ENCODE results near the gene C10orf143.
"Not testable (repeated sequence)": the region's sequence is repeated elsewhere in the genome, so short reads cannot be mapped to it uniquely, and the experiment has no call there.

The C10orf143 gene

DNA sequence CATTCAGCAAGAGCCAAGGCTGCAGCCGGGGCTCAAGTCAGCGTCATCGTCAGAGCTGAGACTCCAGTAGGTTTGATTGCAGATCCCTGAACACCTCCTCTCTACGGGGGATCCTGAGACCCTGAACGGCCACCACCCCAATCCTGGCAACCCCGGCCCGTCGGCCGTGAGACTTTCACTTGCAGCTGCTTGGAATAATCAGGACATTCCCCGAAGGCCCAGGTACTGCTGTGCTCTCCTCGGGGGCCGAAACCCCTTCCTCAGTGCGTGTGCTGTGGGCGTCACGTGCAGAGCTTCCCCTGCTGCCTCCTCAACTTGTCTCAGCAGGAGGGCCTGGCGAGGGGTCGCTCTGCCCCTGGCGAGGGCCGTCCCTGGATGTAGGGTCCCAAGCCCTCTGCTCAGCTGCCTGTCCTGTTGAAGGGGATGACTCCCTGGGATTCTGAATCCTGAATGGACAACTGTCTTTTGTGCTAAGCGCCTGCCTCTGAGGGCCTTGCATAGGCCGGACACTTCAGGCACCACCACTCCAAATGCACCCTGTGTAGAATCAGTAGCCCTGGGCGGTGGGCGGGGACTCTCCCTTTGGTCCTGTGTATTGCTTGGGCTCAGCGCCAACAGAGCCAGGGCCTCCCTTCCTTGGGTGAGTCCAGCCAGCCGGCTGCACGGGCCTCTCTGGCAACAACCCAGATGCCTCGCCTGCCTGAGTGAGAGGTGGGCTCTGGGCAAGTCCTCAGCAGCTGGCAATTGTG lies 82.7 kb downstream of the C10orf143 start:
- DNase-seq: no peak

DNA sequence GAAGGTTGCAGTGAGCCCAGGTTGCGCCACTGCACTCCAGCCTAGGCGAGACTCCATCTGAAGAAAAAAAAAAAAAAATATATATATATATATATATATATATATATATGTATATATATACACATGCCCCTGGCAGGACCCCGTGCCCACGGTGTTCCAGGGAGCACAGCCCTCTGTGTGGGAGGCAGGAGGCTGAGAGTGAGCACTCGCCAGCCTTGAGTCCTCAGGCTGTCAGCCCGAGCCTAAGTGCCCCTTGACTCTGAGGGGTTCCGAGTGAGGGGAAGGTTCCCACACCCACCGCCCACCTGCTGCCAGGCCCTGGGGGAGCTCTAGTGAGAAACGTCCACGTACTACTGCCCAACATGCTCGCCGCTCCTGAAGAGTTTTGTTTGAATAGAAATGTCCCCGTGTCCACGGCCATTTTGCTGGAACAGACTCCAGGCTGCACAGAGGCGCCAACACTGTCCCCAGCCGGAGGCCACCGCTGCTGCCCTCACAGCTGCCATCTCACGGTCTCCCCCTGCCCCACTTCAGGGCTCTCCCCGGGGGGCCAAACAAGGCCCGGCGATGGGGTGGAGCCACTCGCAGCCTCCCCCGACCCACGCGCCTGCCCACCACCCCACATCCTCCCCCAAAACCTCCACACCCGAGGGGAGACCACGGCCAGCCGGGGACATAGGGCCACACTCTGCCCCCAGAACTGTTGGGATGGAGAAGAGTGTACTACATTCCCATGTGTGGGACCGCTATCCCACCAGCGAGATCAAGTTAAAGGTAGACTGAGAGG lies 83.8 kb downstream of the C10orf143 start:
- DNase-seq: no peak

DNA sequence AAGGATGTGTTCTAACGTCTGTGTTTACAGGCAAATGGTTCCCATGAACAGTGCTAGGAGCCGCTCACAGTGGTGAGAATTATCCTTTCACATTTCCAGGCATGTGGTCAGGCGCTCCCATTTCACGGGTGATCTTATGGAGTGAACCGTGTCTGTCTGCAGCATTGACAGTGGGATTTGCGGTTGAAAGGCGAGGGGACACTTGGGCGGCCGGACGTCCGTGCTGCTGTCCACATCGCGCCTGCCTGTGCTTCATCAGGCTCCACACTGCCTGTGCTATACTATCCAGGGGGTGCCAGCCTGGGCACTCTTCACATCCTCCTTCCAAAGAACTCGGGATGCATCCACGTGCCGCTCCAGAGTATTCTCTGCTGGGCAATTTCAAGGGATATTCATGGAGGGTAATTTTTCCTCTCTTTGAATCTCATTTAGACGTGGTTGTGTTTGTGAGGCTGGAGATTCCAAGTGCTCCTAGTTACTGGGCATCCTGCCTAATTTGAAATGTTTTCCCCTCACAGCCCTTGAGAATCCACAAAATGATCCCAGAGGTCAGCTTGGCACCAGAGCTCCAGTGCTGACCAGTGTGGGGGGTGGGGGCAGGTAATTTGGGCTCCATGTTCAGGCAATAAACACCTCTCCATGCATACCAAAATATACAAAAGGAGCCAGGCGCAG lies 84.7 kb downstream of the C10orf143 start:
- no peak for DNase-seq

DNA sequence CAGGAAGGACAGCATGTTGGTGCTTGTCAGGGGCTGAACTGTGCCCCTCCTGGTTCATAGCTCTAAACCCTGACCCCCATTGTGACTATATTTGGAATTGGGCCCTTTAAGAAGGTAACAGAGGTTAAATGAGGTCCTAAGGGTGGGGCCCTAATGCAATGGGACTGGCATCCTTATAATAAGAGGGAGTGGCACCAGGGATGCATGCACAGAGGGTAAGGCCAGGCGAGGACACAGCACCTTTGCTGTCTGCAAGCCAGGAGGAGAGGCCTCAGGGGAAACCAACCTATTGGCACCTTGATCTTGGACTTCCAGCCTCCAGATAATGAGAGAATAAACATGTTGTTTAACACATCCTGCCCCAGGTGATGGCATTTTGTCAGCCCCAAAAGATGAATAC lies 85.3 kb downstream of the C10orf143 start:
- DNase-seq: no peak

DNA sequence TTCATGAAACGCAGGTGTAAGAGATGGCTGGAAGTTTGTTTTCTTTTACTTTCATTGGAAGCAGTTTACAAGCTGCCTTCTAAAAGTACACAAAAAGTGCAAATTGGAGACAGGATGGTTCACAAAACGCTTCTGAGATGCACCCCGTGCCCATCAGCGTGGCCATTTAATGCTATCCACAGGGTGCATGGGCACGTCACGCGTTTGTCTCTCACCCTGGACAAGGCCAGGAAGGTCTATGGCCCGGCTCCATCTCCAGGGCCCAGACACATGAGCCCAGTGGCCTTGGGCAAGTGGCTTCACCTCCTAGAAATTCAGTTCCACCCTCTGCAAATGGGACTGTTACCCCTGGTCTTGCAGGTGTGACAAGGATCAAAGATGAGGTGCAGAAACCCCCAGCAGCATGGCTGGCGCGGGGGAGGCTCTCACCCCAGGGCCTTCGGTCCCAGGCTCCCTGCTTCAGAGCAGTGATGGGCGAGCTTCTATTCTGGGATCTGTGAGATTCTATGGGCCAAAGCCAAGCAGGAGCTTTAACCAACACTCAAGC lies 85.8 kb downstream of the C10orf143 start:
- no peak for DNase-seq

DNA sequence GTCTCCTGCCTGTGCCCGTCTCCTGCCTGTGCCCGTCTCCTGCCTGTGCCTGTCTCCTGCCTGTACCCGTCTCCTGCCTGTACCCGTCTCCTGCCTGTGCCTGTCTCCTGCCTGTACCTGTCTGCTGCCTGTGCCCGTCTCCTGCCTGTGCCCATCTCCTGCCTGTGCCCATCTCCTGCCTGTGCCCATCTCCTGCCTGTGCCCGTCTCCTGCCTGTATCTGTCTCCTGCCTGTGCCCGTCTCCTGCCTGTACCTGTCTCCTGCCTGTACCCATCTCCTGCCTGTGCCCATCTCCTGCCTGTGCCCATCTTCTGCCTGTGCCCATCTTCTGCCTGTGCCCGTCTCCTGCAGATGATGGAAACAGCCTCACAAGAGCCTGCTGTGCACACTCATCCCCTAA lies 86.3 kb downstream of the C10orf143 start:
- DNase-seq: not testable (repeated sequence)

DNA sequence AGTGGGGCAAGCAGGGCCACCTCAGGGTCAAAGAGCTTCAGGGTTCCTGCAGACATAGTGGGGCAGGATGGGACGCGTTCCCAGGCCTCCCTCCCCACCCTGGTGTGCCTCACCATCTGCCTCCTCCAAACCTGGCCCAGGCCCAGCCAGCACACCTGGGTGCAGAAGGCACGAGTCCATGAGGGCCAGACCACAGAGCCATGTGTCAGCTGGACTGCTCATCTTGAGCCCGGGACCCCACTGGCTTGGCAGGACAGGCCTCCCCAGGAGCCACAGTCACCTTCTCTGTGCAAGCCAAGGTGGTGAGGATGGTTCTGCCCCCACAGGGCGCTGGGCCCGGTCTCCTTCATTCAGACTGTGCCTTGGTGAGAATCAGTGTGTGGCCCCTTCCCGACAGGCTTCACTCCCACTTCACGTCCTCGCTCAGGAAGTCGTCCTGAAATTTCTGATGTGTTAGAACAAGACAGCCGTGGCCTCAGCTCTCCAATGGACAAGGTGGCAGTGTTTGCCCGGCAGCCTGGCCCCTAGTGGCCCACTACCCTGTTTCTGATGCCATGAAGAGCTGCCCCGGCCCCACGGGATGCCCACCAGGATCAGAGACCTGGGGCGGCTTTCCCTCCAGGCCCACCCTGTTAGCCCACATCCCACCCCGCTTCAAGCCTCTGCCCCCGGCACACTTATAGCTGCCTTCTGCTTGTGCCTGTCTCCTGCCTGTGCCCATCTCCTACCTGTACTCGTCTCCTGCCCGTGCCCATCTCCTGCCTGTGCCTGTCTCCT lies 87.0 kb downstream of the C10orf143 start:
- DNase-seq: no peak

DNA sequence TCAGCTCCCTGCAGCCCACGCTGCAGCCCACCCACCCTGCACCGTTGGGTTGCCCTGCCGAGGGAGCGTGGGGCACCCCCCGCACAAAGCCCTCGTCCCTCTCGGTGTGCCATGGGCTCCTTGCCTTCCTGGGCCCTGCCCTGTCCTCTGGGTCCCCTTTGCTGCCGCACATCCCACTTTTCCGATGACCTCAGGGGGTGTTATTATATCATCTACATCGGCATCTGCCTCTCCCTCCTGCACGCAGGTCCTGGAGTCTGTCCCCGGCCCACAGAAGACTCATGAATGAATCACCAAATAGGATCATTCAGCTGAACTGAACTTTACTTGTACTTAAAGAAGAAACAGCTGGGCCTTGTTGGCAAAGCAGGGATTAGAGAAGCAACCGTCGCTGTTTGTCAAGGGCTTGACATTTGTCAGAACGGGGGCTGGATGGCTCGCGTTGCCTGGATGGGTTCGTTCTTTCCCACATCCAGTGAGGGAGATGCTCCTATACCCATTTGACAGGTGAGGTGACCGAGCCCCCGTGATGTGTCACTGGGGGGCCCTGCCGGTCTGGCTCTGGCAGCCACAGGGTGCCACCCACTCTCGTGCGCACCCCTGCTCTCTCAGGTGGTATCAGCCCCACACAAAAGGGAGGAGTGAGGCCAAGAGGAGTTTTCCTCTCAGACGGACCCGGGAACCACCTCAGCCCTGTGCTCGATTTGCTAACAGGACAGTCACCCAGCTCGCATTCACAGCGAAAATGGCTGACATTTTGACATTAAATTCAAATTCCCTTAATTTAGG lies 87.9 kb downstream of the C10orf143 start:
- no peak for DNase-seq

DNA sequence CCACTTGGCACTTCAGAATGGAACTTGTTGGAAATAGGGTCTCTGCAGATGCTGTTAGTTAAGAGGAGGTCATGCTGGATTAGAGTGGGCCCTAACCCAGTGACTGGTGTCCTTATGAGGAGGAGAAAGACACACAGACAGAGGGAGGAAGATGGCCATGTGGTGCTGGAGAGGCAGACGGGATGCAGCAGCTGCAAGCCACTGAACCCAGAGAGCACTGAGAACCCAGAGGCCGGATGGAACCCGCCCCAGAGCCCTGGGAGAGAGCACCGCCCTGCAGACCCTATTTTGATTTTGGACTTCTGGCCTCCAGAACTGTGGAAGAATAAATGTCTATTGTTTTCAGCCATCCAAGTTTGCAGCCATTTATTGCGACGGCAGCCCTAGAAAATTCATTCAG lies 88.5 kb downstream of the C10orf143 start:
- no peak for DNase-seq

DNA sequence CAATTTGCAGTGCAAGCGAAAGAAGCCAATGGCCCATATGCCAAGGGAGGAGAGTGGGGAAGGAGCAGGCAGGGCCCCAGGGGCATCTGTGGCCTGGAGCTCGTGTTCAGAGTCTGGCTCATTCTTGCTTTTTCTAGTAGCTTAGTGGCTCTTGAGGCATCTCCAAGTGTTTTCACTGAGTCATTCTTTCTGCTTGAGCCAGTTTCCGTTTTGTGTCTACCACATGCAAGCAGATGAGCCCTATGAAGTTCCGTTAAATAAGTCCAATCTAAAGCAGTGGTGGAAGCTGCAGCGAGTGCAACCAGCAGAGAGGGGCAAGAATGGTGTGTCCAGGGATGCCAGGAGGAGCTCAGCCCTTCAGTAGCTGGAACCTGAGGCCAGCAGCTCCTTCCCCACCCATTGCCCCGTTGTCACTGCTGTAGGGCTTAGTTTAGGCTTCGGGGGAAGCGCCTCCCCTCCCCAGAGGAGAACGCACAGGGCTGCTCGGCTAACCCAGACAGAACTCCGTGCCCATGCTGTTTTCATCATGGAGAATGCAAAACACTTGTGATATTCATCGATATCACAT lies 89.2 kb downstream of the C10orf143 start:
- DNase-seq: no peak

DNA sequence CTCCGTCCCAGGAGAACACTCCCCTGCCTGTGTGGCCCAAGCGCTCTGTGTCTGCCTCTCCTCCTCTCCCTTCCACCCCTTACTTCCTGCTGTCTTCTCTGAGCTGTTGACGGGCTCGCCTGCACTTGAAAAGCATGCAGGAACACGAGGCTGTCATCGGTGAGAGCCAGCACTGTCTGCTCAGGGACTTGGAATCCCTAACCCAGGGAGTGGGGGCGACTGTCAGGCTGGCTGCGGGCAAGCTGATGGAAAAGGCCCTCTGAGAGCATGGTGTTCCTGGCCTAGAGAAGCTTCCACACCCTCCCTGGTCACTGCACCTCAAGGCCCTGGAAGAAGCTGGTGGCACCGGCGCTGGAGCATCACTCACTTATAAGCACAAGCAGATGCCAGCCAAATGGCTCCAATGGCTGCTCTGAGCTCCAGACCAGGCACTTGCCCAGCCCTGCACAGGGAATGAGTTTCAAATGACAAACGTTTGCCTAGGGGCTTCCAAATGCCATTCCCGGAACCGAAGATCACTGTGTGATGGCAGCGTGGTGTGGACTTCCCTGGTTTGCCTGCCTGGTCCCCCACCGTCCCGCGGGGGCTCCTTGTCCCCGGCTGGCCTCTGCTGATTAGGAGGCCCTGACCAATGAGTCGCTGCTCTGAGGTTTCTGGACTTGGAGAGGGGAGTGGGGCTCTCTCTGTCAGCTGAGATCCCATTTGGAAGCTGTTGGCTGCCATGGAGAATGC lies 89.8 kb downstream of the C10orf143 start:
- no peak for DNase-seq

DNA sequence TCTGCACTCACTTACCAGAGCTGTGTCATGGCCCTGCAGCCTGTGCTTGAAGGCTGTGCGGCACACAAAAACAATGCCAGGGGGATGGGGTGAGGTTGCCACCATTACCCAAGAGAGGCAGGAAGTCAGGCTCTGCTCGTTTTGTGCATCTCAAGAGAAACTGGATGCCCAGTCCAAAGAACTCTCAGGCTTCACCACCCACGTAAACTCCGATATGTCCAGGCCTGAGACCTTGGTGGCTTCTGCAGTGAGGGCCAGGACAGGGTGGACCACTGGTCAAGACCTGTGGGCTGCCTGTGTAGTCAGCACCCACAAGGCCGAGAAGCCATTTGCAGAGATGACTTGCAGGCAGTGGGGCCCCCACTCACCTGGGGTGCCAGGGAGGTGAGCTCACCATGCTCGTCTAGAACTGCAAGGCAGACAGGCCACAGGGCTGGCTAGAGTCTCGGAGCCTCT lies 91.9 kb downstream of the C10orf143 start:
- no peak for DNase-seq

DNA sequence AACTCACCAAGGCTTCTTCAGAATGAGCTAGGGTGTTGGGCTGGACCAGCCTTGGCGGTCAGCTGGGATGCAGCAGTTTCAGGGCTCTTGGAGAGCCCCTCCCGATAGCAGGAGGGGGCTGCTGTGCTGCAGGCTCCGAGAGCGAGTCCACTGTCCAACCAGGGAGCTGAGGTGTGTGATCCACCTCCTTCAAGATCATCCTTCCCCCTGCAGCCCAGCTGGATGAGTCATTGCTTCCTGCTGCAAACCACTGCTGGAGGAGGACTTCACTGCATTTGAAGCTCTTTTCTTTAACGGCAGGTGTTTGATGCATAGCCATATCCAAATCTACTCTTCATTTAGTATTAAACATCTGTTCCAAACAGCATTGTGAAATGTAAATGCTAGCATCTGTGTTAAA lies 92.4 kb downstream of the C10orf143 start:
- DNase-seq: no peak

DNA sequence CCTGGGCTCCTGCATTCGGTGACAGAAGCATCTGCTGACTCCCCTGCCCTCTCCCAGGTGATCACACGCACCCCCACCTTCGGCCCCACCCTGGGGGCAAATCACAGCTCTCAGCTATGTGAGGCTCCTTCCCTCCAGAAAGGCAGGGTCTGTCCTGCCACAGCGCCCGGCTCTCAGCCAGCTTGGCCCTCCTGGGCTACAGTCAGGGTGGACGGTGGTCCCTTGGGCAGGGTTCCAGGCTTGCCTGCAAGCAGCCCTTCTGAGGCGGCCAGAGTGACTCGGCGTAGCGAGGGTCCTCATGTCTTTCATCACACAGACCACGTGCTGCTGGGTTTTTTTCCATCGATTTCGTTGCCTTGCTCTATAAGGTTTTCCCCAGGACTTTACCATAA lies 93.0 kb downstream of the C10orf143 start:
- DNase-seq: no peak

DNA sequence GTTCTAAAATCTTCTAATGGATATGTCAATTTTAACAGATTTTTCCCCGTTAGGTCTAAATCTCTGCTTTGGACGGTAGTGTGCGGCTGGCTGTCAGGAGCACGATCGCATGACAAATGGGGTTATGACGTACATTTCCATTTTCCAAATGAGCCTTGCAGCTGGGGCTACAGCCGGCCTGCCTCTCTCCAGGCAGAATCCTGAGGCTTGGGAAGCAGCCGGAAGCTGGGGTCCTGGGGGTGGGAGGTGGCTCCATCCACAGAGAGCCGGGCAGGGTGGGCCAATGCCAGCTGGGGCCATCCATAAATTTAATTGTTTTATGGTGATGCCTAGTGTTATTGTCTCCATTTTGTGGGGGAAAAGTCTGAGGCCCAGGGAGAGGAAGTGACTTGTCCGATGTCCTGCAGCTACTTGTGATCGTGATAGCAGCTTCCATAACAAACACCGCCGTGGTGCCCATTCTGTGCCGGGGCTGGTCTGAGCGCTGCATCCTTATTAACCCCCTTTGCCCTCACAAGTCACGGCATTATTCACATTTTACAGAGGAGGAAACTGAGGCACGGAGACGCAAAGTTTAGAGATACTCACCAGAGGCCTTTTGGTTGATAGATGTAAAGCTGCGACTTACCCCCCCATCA lies 93.5 kb downstream of the C10orf143 start:
- DNase-seq: no peak

DNA sequence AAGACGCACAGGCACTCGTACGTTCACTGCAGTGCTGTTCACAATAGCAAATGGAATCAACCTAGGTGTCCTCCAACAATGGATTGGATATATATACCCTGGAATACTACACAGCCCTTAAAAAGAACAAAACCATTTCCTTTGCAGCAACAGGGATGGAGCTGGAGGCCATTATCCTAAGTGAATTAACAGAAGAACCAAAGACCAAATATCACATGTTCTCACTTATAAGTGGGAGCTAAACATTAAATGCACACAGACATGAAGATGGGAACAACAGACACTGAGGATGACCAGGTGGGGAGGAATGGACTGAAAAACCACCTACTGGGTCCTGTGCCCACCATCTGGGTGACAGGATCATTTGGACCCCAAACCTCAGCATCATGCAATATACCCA lies 94.5 kb downstream of the C10orf143 start:
- no peak for DNase-seq

DNA sequence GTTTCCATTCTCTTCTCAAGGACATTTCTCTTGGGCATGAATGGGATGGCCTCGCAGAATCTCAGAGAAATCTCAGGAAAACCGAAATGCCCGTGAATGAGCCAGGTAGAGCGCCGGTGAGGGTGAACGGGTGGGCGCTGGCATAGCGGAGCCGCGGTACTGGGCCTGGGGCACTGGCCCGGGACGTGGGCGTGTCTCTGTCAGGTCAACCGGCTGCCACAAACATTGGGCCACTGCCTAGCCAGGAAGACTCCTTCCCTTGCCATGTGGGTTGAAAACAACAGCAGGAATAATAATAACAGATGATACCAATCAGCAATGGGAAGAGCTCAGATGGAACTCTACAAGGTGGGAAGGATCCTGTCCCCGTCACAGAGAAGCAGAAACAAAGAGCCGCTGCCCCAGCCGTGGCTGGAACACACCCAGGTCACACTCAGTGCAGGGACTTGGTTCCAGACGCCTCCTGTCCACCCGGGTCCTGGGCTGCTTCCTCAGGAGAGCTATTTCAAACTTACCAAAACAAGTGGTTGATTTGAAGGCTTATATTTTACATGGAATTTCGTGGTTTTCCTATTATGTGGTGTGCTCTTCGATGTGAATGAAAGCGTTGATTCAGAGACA lies 95.4 kb downstream of the C10orf143 start:
- no peak for DNase-seq

DNA sequence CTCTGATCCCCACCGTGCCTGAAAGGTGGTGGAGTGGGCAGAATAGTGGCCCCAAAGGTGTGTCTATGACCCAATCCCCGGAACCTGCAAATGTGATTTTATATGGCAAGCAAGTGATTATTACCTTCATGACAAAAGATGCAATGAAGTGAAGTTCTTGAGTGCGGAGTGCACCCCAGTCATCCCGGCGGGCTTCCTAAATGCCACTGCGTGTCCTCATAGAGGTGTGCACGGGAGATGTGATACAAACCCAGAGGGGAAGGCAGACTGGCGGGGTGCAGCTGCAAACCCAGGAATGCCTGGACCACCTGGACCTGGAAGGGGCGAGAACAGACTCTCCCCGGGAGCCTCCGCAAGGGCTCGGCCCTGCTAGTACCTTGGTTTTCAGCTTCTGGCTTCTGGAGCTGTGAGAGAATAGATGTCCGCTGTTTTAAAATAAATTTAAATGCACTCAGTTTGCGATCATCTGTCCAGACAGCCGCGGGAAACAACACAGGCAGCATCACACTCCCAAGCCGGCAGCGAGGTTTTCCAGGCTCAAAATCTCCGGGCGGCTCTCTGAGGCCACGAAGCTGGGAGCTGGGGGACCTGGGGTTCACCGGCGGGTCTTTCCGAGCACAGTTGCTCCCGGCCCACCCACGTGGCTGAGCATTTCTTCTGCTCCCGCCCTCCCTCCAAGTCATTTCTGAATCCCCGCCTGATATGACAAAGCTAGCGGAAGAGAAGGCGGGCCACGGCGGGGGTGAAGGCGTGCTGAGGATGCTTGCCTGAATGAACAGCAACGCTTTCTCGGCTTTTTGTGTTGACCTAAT lies 96.2 kb downstream of the C10orf143 start:
- no peak for DNase-seq
